ENCODE data around the gene SLC25A39.

Gene SLC25A39

GRCh38 chr17:44363613-44364159, 39.1 kb upstream of the SLC25A39 start, which contains the start of gene FAM171A2:
Gene FAM171A2, minus strand, starts transcription at chr17:44363853. Its CDS starts 139 bp downstream, at chr17:44363714.
- H3K4me3 ChIP-seq (replicated peaks; ENCODE audit: low read depth, low read length): peak within 1 kb of the TSS; percentile 68
- TF ChIP-seq CTCF (IDR thresholded peaks at IDR 0.05; ENCODE audit: insufficient read depth, low read length, poor library complexity, severe bottlenecking): no peak
- DNase-seq (ENCODE audit: extremely low read depth, insufficient read length): peak; percentile 74
- no peaks in the 10 kb centered on the region for H3K27me3 ChIP-seq (replicated peaks; ENCODE audit: control insufficient read depth, insufficient read depth, low read length)
- no peaks in the 10 kb centered on the region for H3K36me3 ChIP-seq (ENCODE audit: control insufficient read depth, insufficient read depth, low read length)

GRCh38 chr17:44362949-44363612, 38.5 kb upstream of the SLC25A39 start:
- Histone ChIP-seq H3K27me3 (replicated peaks; ENCODE audit: control insufficient read depth, insufficient read depth, low read length) (no peaks in the 10 kb centered on the region), H3K4me3 (replicated peaks; ENCODE audit: low read depth, low read length) (peak overlapping the region; percentile 68), H3K36me3 (ENCODE audit: control insufficient read depth, insufficient read depth, low read length) (no peaks in the 10 kb centered on the region)
- TF ChIP-seq CTCF (IDR thresholded peaks at IDR 0.05; ENCODE audit: insufficient read depth, low read length, poor library complexity, severe bottlenecking): peak; percentile 8
- no peak for DNase-seq (ENCODE audit: extremely low read depth, insufficient read length)

- Histone ChIP-seq H3K27me3 (replicated peaks; ENCODE audit: control insufficient read depth, insufficient read depth, low read length) (no peaks in the 10 kb centered on the region), H3K36me3 (ENCODE audit: control insufficient read depth, insufficient read depth, low read length) (no peaks in the 10 kb centered on the region), H3K4me3 (replicated peaks; ENCODE audit: low read depth, low read length) (peak overlapping the region; percentile 68)
- no peak for DNase-seq (ENCODE audit: extremely low read depth, insufficient read length)
- no peak for TF ChIP-seq CTCF (IDR thresholded peaks at IDR 0.05; ENCODE audit: insufficient read depth, low read length, poor library complexity, severe bottlenecking)
Measured at GRCh38 chr17:44362459-44362948, 37.9 kb upstream of the SLC25A39 start.

GRCh38 chr17:44361292-44362260, 37.0 kb upstream of the SLC25A39 start:
- TF ChIP-seq CTCF (IDR thresholded peaks at IDR 0.05; ENCODE audit: insufficient read depth, low read length, poor library complexity, severe bottlenecking): no peak
- H3K27me3 ChIP-seq (replicated peaks; ENCODE audit: control insufficient read depth, insufficient read depth, low read length): no peaks in the 10 kb centered on the region
- H3K4me3 ChIP-seq (replicated peaks; ENCODE audit: low read depth, low read length): no peak overlapping the region
- DNase-seq (ENCODE audit: extremely low read depth, insufficient read length): no peak
- H3K36me3 ChIP-seq (ENCODE audit: control insufficient read depth, insufficient read depth, low read length): no peaks in the 10 kb centered on the region

GRCh38 chr17:44360826-44361225, 36.2 kb upstream of the SLC25A39 start:
- H3K27me3 ChIP-seq (replicated peaks; ENCODE audit: control insufficient read depth, insufficient read depth, low read length): no peaks in the 10 kb centered on the region
- no peak for DNase-seq (ENCODE audit: extremely low read depth, insufficient read length)
- H3K36me3 ChIP-seq (ENCODE audit: control insufficient read depth, insufficient read depth, low read length): no peaks in the 10 kb centered on the region
- no peak overlapping the region for H3K4me3 ChIP-seq (replicated peaks; ENCODE audit: low read depth, low read length)
- no peak for TF ChIP-seq CTCF (IDR thresholded peaks at IDR 0.05; ENCODE audit: insufficient read depth, low read length, poor library complexity, severe bottlenecking)
